Measurements from ENCODE around the gene COTL1.
"Not testable (repeated sequence)": the region's sequence is repeated elsewhere in the genome, so short reads cannot be mapped to it uniquely, and the experiment has no call there.

Gene COTL1

DNA sequence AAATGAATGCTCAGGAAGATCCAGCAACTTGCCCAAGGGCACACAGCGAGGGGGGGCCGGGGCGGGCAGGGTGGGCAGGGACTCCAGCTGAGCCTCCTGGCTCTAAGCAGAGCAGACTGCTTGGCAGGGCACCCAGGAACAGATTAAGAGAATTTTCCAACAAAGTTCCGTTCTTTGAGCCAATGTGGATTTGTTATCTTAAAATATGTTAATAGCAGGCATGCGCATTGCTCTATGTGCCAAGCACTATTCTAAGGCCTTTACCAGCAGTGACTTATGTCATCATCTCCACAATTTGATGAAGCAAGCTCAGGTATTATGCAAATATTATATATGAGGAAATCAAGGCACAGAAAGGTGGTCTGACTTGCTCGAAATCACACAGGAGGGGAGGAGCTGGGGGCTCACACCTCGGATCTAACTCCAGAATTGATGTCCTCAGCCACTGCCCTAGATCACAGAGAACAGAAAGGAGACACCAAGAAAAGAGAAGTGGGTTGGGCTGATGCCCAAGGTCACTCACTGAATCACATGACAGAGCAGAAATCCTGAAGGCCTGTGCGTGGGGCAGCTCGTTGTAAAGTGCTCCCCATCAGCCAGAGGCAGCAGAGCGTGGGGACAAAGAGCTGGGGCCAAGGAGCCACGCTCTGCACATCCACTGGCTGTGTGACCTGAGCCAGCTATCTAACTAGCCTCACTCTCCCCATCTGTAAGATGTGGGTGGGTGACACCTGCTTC is 90.2 kb downstream of the COTL1 start:
- no peak for TF ChIP-seq ZNF274 (IDR thresholded peaks at IDR 0.05; ENCODE audit: low read depth, low read length)

GRCh38 chr16:84526794-84527531 is 90.9 kb downstream of the COTL1 start:
- no peak for TF ChIP-seq ZNF274 (IDR thresholded peaks at IDR 0.05; ENCODE audit: low read depth, low read length)
- H3K4me3 ChIP-seq (ENCODE audit: low read length), result no peak overlapping the region

More for the DNA sequence above, 90.2 kb downstream of the COTL1 start:
- H3K4me3 ChIP-seq (ENCODE audit: low read length), result no peak overlapping the region

DNA sequence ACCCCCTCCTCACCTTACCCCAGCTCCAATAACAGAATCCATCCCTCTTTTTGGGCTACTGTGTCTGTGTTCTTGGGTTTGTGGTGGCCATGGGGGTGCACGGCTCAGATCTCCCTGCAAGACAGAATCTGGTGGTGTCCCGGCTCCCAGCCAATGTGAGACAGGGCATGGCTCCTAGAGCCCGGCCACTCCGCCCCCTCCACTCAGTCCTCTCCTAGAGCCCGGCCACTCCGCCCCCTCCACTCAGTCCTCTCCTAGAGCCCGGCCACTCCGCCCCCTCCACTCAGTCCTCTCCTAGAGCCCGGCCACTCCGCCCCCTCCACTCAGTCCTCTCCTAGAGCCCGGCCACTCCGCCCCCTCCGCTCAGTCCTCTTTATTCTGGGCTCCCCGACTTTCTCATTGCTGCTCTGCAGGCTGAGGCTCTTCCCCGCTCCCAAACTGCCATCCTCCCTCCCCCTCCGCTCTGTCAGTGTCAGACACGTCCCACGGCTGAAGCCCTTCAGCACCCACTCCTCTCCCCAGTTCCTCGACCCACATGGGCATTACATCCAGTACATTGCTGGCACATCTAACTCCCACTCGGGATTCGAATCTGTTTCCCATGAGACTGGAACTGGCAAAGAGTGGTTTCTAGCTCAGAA is 92.8 kb downstream of the COTL1 start:
- H3K4me3 ChIP-seq (ENCODE audit: low read length), result not testable (repeated sequence)

DNA sequence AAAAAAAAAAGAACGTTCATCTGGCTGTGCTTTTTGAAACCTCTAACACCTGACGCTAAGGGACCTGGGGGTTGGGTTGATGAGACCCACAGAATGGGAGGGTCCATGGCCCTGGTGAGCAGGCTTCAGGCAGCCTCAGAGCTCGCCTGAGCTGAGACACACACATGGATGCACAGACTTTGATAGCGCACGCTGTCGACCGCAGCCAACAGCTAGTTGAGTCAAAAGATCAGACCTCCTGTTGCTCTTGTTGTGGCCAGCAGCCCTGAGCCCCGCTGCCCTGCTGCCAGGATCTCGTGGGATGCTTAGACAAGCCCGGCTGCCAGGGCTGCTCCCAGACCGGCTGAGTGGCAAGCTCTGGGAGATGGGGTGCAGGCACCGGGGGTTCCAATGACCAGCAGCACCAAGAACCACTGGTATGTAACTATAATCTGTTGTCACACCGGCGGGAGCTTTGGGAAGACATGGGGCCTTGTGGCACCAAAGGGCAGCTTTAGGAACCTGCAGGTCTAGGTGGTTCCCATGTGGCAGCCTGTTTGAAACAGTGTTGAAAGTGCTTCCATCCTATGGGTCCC is 93.4 kb downstream of the COTL1 start:
- no peak overlapping the region for H3K4me3 ChIP-seq (ENCODE audit: low read length)
- no peak for TF ChIP-seq ZNF274 (IDR thresholded peaks at IDR 0.05; ENCODE audit: low read depth, low read length)

GRCh38 chr16:84521497-84521770 is 96.4 kb downstream of the COTL1 start:
- no peak for TF ChIP-seq ZNF274 (IDR thresholded peaks at IDR 0.05; ENCODE audit: low read depth, low read length)
- no peak overlapping the region for H3K4me3 ChIP-seq (ENCODE audit: low read length)

DNA sequence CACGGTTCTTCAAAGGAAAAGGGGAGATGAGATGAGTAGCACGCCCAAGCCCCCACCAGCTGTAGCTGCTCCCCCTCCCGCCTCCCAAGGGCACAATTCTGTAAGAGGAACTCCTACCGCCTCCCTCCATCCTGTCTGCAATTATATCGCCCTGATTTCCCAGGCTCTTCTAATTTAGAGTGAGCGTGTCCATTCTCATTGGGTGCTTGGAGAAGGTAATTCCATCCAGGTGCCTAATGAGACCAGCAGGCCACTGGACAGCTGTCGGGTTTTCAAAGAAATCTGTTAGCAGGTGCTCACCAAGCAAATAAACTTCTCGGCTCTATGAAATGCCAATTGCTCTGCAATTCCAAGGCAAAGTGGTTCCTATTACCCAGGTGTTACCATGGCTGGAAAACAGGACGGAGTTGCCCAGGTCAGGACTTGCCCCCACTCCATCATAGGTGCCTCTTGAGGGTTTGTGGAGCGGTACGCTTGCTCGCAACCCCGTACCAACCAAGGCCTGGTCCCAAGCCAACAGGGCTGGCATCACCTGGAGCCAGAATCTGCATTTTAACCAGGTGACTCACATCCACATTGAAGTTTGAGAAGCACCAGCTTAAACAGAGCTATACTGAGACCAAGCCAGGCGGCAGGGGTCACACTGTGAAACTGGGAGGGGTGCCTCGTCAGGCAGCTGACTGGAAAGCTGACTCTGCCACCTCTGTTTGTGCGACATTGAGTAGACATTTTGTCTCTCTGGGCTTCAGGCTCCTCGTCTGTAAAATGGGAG is 97.0 kb downstream of the COTL1 start:
- no peak for TF ChIP-seq ZNF274 (IDR thresholded peaks at IDR 0.05; ENCODE audit: low read depth, low read length)
- no peak overlapping the region for H3K4me3 ChIP-seq (ENCODE audit: low read length)

DNA sequence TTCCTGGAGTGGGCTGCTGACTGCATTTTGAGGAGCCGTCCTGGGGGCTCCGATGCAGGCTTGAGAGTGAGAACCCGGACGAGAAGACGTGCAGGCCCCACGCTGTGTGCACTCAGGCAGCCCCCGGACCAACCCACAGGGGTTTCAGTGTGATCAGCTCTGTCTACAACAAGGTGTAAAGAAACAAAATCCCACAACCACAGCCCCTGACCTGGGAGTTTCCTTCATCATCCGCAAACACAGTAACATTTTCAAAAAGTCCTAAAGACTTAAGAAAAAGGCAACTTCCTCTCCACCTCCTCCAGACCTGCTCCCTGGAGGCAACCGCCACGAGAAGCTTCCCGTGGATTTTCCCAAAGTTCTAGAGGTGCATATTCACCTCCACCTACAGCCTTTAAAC is 98.0 kb downstream of the COTL1 start:
- TF ChIP-seq ZNF274 (IDR thresholded peaks at IDR 0.05; ENCODE audit: low read depth, low read length), result no peak
- no peak overlapping the region for H3K4me3 ChIP-seq (ENCODE audit: low read length)

- TF ChIP-seq ZNF274 (IDR thresholded peaks at IDR 0.05; ENCODE audit: low read depth, low read length), result no peak
- no peak overlapping the region for H3K4me3 ChIP-seq (ENCODE audit: low read length)
These were observed 99.0 kb downstream of the COTL1 start for GRCh38 chr16:84518804-84519341.

DNA sequence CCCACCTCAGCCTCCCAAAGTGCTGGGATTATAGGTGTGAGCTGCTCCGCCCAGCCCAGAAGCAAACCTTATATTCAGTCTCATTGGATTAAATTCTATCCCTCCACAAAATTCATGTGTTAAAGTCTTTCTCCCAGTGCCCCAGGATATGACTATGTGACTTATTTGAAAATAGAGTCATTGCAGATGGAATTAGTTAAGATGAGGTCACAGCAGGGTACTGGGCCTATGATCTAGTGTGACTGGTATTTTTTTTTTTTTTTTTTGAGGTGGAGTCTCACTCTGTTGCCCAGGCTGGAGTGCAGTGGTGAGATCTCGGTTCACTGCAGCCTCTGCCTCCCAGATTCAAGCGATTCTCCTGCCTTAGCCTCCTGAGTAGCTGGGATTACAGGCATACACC is 99.7 kb downstream of the COTL1 start:
- not testable (repeated sequence) for H3K4me3 ChIP-seq (ENCODE audit: low read length)

- TF ChIP-seq ZNF274 (IDR thresholded peaks at IDR 0.05; ENCODE audit: low read depth, low read length), result no peak
- H3K4me3 ChIP-seq (ENCODE audit: low read length), result no peak overlapping the region
These were observed 100.5 kb downstream of the COTL1 start for GRCh38 chr16:84517366-84517765.
